ENCODE data around the gene CDH23. TPM values are rescaled to one million over a fixed set of nuclear protein-coding genes. Genes with fewer than 3 reads are reported as not detected.

The CDH23 gene
- total and polyA plus RNA-seq, 2 experiments from 2014 or later = 0.08 TPM; not detected in 1

- 89 to 91% methylated on average over 2 of the region's 2 CpGs for WGBS, 2 experiments (ENCODE audit: low coverage in 1 of 2, low lambda C conversion rate in 2 of 2, missing lambda C conversion rate in 2 of 2)
- no peaks in the 10 kb centered on the region for H3K27me3 ChIP-seq (replicated peaks; ENCODE audit: insufficient read depth)
- H3K4me1 ChIP-seq (ENCODE audit: insufficient read depth) = peaks cover 11% of the 10 kb centered on the region
- H3K9me2 ChIP-seq (ENCODE audit: insufficient read depth) = no peaks in the 10 kb centered on the region
- no peaks in the 10 kb centered on the region for H4K20me1 ChIP-seq (ENCODE audit: insufficient read depth)
- TF ChIP-seq EZH2phosphoT487 (IDR thresholded peaks at IDR 0.05; ENCODE audit: insufficient read depth, low read depth) = no peak
- TF ChIP-seq EZH2 (IDR thresholded peaks at IDR 0.05; ENCODE audit: insufficient read depth, poor library complexity, severe bottlenecking) = no peak
- H2AFZ ChIP-seq = no peak overlapping the region
- H3K79me2 ChIP-seq (ENCODE audit: insufficient read depth) = no peaks in the 10 kb centered on the region
- no peak for DNase-seq
- in situ Hi-C loops (cut with MboI) = no loop called here
- H3F3A ChIP-seq (ENCODE audit: insufficient read depth) = 0 out of 2 replicates have a peak, but pooled peaks cover 5% of the 10 kb centered on the region
- no peaks in the 10 kb centered on the region for H3K36me3 ChIP-seq (ENCODE audit: low read depth)
- H3K27ac ChIP-seq = no peak overlapping the region
- no peak overlapping the region for H3K4me3 ChIP-seq
- no peaks in the 10 kb centered on the region for H3K9me3 ChIP-seq (ENCODE audit: low read depth)
- H3K9ac ChIP-seq = no peak overlapping the region
- no peak overlapping the region for H3K4me2 ChIP-seq (ENCODE audit: unreplicated experiment)
These were observed 339.8 kb downstream of the CDH23 start for GRCh38 chr10:71736570-71736952.

GRCh38 chr10:71737001-71737833, 340.5 kb downstream of the CDH23 start:
- H3K27ac ChIP-seq = no peak overlapping the region
- no peaks in the 10 kb centered on the region for H3K27me3 ChIP-seq (replicated peaks; ENCODE audit: insufficient read depth)
- no peaks in the 10 kb centered on the region for H3K36me3 ChIP-seq (ENCODE audit: low read depth)
- in situ Hi-C loops (cut with MboI) = no loop called here
- H3K79me2 ChIP-seq (ENCODE audit: insufficient read depth) = no peaks in the 10 kb centered on the region
- no peak overlapping the region for H3K4me2 ChIP-seq (ENCODE audit: unreplicated experiment)
- DNase-seq = no peak
- no peak overlapping the region for H3K9ac ChIP-seq
- 0 out of 2 replicates have a peak, but pooled peaks cover 5% of the 10 kb centered on the region for H3F3A ChIP-seq (ENCODE audit: insufficient read depth)
- H3K4me3 ChIP-seq = no peak overlapping the region
- H2AFZ ChIP-seq = peak overlapping the region; percentile 80
- no peaks in the 10 kb centered on the region for H3K9me3 ChIP-seq (ENCODE audit: low read depth)
- TF ChIP-seq EZH2phosphoT487 (IDR thresholded peaks at IDR 0.05; ENCODE audit: insufficient read depth, low read depth) = no peak
- no peak for TF ChIP-seq EZH2 (IDR thresholded peaks at IDR 0.05; ENCODE audit: insufficient read depth, poor library complexity, severe bottlenecking)
- WGBS, 2 experiments (ENCODE audit: low coverage in 1 of 2, low lambda C conversion rate in 2 of 2, missing lambda C conversion rate in 2 of 2) = 74 to 75% methylated on average over 12 of the region's 12 CpGs
- peaks cover 11% of the 10 kb centered on the region for H3K4me1 ChIP-seq (ENCODE audit: insufficient read depth)
- H4K20me1 ChIP-seq (ENCODE audit: insufficient read depth) = no peaks in the 10 kb centered on the region
- H3K9me2 ChIP-seq (ENCODE audit: insufficient read depth) = no peaks in the 10 kb centered on the region

- Histone ChIP-seq H4K20me1 (ENCODE audit: insufficient read depth) (no peaks in the 10 kb centered on the region), H3K4me2 (ENCODE audit: unreplicated experiment) (peak overlapping the region; percentile 9), H3K9me3 (ENCODE audit: low read depth) (no peaks in the 10 kb centered on the region), H3K79me2 (ENCODE audit: insufficient read depth) (no peaks in the 10 kb centered on the region), H3K36me3 (ENCODE audit: low read depth) (no peaks in the 10 kb centered on the region), H3K4me3 (no peak overlapping the region), H3K9ac (no peak overlapping the region; the same call in 1 of the 2 replicates), H3F3A (ENCODE audit: insufficient read depth) (0 out of 2 replicates have a peak, but pooled peaks cover 5% of the 10 kb centered on the region), H3K27me3 (replicated peaks; ENCODE audit: insufficient read depth) (no peaks in the 10 kb centered on the region), H3K4me1 (ENCODE audit: insufficient read depth) (peaks cover 11% of the 10 kb centered on the region), H2AFZ (peak overlapping the region; percentile 80), H3K9me2 (ENCODE audit: insufficient read depth) (no peaks in the 10 kb centered on the region), H3K27ac (no peak overlapping the region)
- DNase-seq = peak; percentile 38
- in situ Hi-C loops (cut with MboI) = no loop called here
- 26 to 27% methylated on average over 3 of the region's 3 CpGs for WGBS, 2 experiments (ENCODE audit: low coverage in 1 of 2, low lambda C conversion rate in 2 of 2, missing lambda C conversion rate in 2 of 2)
- TF ChIP-seq EZH2 (IDR thresholded peaks at IDR 0.05; ENCODE audit: insufficient read depth, poor library complexity, severe bottlenecking) = no peak
- no peak for TF ChIP-seq EZH2phosphoT487 (IDR thresholded peaks at IDR 0.05; ENCODE audit: insufficient read depth, low read depth)
These were observed 341.1 kb downstream of the CDH23 start for GRCh38 chr10:71737834-71738197.

- Histone ChIP-seq H3K4me3 (no peak overlapping the region), H3K27ac (no peak overlapping the region), H3K9ac (no peak overlapping the region), H3K4me2 (ENCODE audit: unreplicated experiment) (no peak overlapping the region), H4K20me1 (ENCODE audit: insufficient read depth) (no peaks in the 10 kb centered on the region), H3K36me3 (ENCODE audit: low read depth) (no peaks in the 10 kb centered on the region), H3K9me3 (ENCODE audit: low read depth) (no peaks in the 10 kb centered on the region), H2AFZ (no peak overlapping the region), H3F3A (ENCODE audit: insufficient read depth) (0 out of 2 replicates have a peak, but pooled peaks cover 5% of the 10 kb centered on the region), H3K9me2 (ENCODE audit: insufficient read depth) (no peaks in the 10 kb centered on the region), H3K79me2 (ENCODE audit: insufficient read depth) (no peaks in the 10 kb centered on the region), H3K4me1 (ENCODE audit: insufficient read depth) (peaks cover 11% of the 10 kb centered on the region), H3K27me3 (replicated peaks; ENCODE audit: insufficient read depth) (no peaks in the 10 kb centered on the region)
- WGBS, 2 experiments (ENCODE audit: low coverage in 1 of 2, low lambda C conversion rate in 2 of 2, missing lambda C conversion rate in 2 of 2) = 83 to 86% methylated on average over 8 of the region's 8 CpGs
- in situ Hi-C loops (cut with MboI) = no loop called here
- no peak for DNase-seq
- TF ChIP-seq EZH2 (IDR thresholded peaks at IDR 0.05; ENCODE audit: insufficient read depth, poor library complexity, severe bottlenecking) = no peak
- TF ChIP-seq EZH2phosphoT487 (IDR thresholded peaks at IDR 0.05; ENCODE audit: insufficient read depth, low read depth) = no peak
These were observed 342.7 kb downstream of the CDH23 start for GRCh38 chr10:71739358-71739900.

All from GM23248 (cell line).